ENCODE data around the gene DLGAP3.
"Not testable (repeated sequence)": the region's sequence is repeated elsewhere in the genome, so short reads cannot be mapped to it uniquely, and the experiment has no call there.

Gene DLGAP3

DNA sequence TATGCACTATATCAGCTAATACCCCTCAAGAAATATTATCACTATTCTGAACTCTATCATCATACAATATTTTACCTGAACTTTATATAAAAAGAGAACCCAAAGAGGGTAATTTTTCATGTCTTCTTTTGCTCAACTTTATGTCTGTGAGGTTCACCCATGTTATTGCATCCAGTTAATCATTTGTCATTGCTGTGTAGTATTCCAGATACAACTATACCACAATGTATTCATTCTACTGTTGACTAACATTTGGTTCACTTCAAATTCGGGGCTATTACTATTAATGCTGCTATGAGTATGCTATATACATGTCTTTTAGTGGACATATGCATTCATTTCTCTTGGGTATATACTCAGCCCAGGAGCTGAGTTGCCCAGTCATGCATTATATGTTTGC lies 21.0 kb upstream of the DLGAP3 start:
- no peak overlapping the region for H3K4me3 ChIP-seq (ENCODE audit: low read length)
- DNase-seq (ENCODE audit: low read depth) = no peak
- TF ChIP-seq, protein P1, sequence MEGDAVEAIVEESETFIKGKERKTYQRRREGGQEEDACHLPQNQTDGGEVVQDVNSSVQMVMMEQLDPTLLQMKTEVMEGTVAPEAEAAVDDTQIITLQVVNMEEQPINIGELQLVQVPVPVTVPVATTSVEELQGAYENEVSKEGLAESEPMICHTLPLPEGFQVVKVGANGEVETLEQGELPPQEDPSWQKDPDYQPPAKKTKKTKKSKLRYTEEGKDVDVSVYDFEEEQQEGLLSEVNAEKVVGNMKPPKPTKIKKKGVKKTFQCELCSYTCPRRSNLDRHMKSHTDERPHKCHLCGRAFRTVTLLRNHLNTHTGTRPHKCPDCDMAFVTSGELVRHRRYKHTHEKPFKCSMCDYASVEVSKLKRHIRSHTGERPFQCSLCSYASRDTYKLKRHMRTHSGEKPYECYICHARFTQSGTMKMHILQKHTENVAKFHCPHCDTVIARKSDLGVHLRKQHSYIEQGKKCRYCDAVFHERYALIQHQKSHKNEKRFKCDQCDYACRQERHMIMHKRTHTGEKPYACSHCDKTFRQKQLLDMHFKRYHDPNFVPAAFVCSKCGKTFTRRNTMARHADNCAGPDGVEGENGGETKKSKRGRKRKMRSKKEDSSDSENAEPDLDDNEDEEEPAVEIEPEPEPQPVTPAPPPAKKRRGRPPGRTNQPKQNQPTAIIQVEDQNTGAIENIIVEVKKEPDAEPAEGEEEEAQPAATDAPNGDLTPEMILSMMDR (conservative IDR thresholded peaks at IDR 0.05; ENCODE audit: low read length) = no peak

DNA sequence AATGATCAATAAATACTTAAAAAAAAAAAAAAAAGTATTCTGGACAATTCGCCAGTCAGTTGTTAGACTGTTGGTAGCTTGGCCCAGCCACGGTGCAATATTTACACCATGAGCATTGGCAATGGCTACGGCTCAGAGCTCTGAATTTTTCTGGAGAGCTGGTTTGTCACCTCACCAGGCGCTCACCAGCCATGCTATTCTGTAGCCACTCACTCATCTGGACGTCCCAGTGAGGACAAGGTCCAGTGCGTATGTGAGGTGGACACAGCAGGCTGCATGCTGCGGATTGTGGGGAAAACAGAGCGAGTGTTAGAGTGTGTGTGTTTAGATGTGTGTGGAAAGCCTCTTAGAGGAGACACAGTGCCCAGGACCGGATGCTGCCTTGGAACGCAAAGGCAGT lies 19.3 kb upstream of the DLGAP3 start:
- not testable (repeated sequence) for H3K4me3 ChIP-seq (ENCODE audit: low read length); DNase-seq (ENCODE audit: low read depth)

DNA sequence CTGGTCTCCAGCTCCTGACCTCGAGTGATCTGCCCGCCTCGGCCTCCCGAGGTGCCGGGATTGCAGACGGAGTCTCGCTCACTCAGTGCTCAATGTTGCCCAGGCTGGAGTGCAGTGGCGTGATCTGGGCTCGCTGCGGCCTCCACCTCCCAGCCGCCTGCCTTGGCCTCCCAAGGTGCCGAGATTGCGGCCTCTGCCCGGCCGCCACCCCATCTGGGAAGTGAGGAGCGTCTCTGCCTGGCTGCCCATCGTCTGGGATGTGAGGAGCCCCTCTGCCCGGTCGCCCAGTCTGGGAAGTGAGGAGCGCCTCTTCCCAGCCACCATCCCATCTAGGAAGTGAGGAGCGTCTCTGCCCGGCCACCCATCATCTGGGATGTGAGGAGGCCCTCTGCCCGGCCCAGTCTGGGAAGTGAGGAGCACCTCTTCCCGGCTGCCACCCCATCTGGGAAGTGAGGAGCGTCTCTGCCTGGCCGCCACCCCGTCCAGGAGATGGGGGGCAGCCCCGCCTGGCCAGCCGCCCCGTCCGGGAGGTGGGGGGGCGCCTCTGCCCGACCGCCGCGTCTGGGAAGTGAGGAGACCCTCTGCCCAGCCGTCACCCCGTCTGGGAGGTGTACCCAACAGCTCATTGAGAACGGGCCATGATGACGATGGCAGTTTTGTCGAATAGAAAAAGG lies 18.3 kb upstream of the DLGAP3 start:
- not testable (repeated sequence) for H3K4me3 ChIP-seq (ENCODE audit: low read length); DNase-seq (ENCODE audit: low read depth)

DNA sequence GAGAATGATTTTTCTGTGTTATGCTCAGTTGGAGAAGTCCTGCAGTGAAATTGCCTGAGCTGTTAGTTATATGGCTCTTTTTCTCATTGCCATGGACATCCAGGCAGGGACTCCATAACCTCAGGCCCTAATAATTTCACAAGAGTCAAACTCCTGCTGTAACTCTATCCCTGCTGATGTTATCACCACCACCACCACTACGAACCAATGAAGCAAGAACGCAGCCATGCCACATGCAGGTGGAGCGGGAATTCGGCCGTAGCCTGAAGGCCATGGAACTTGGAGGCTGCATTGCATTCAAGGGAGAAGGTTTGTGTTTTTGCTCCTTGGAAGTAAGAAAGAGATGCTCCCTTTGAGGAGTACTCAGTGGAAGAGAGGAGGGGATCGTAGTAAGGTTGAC lies 16.8 kb upstream of the DLGAP3 start:
- DNase-seq (ENCODE audit: low read depth) = no peak
- TF ChIP-seq, protein P1 (conservative IDR thresholded peaks at IDR 0.05; ENCODE audit: low read length) = no peak
- no peak overlapping the region for H3K4me3 ChIP-seq (ENCODE audit: low read length)

DNA sequence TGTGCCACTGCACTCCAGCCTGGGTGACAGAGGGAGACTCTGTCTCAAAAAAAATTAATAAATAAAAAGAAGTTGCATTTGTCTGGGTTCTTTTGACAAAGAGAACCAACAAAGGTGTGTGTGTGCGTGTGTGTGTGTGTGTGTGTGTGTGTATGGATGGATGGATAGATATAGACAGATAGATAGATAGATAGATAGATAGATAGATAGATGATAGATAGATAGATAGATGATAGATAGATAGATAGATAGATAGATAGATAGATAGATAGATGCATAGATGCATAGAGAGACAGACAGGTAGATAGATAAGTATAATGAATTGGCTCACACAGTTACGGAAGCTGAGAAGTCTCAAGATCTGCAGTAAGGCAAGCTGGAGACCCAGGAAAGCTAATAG lies 12.3 kb upstream of the DLGAP3 start:
- not testable (repeated sequence) for H3K4me3 ChIP-seq (ENCODE audit: low read length); DNase-seq (ENCODE audit: low read depth)

DNA sequence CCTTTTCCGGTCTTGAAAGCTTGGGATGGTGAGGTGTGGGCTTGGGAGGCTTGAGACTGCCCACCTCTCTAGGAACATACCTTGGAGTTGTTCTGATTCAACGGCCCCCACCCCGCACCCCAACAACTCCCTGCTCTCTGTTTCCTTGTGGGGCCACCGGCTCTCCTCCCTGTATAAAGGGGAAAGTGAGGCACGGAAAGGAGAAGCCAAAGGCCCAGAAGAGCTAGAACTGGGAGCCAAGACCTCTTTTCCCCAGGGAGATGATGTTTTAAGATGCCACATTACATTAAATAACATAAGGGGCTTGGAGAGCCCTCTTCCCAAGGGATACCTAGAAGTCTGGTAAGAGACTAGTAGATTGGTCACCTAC lies 1.2 kb upstream of the DLGAP3 start:
- no peak overlapping the region for H3K4me3 ChIP-seq (ENCODE audit: low read length)
- TF ChIP-seq, protein P1 (conservative IDR thresholded peaks at IDR 0.05; ENCODE audit: low read length) = no peak
- no peak for DNase-seq (ENCODE audit: low read depth)

DNA sequence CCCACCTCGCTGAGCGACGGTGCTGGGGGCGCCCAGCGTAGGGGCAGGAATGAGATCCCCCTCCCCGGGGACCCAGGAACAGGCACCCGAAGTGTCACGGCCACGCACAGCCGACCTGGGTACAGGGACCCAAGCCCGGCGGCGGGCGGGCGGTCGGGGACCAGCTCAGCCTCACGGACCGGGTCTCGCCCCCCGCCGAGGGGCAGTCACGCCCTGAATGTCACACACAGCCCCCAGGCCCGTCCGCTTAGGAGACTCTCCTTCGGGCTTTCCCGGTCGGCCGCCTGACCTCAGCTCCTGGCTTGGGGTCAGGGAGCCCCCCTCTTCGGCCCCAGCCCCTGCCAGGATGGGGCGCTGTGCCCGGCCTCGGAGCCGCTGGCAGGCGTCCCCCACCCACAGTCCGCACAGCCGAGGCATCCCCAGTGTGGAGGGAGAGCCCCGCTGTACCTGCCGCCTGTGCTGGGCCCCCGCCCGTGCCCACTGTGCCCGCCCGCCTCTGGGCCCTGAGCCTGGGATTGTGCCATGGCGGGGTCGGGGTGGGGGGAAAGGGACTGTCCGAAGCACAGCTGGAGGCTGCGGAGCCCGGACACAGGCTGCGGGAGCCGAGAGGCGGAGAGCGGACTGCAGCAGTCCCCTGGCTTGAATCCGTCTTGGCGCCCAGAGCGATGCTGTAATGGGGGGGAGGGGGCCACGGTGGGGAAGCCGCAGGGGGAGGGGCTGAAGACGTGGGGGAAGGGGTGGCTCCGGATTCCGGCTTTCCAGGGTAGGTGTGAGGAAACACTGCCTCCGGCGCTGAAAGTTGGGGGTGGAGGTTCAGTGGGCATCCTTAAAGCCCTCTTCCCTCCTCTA lies 627 bp upstream of the DLGAP3 start:
- TF ChIP-seq, protein P1 (conservative IDR thresholded peaks at IDR 0.05; ENCODE audit: low read length) = no peak
- DNase-seq (ENCODE audit: low read depth) = no peak
- no peak overlapping the region for H3K4me3 ChIP-seq (ENCODE audit: low read length)

DNA sequence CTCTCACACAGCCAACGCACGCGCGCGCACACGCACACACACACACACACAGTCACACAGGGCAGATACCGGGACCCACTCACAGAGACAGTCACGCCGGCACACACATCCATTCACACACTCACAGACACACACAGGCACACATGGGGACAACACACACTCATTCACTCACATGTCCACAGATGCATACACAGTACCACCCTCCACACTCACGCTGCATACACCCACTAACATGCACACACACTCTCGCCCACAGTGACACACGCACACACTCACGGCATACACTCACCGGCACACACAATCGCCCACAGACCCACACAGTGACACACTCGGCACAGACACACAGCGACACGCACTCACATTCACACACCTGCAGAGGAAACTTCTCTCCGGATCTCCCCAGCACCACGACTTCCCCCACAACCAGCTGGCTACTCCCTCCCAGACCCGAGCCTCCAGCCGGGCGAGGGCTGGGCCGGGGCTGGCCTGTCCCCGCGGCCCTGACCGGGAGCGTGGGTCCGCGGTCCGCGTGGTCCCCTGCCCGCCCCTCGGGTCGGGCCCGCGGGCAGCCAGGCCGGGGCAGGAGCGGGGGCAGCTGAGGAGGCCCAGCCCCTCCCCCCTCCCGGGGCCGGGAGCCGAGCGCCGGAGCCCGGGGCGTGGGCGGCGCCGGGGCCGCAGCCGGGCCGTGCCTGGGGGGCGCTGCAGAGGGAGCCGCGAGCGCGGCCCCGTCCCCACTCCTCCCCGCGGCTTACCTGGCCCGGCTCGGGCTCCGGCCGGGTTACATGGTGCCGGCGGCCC lies 552 bp downstream of the DLGAP3 start:
- H3K4me3 ChIP-seq (ENCODE audit: low read length) = no peak overlapping the region
- TF ChIP-seq, protein P1 (conservative IDR thresholded peaks at IDR 0.05; ENCODE audit: low read length) = no peak
- no peak for DNase-seq (ENCODE audit: low read depth)

Measured in AG10803 (cell line).